SK-N-SH treated with all-trans-retinoic acid at 6 μM for 48 hours (cell line): Measurements from ENCODE around the gene UBE2E1.

Experiments
- ZFP30 ChIP-seq: fragments of 450-650 bp; formaldehyde crosslinking; IDR thresholded peaks from 2 replicates; pipeline ENCODE4 v1.5.0; 2022; ENCODE audit warnings: mild to moderate bottlenecking, moderate library complexity
- TF ChIP-seq, protein P1 (sequence below): fragments of 250-450 bp; sonication (Bioruptor Pico); IDR thresholded peaks from 2 replicates; pipeline ENCODE4 v1.5.1; 2021; ENCODE audit warnings: mild to moderate bottlenecking, moderate library complexity

DNA sequence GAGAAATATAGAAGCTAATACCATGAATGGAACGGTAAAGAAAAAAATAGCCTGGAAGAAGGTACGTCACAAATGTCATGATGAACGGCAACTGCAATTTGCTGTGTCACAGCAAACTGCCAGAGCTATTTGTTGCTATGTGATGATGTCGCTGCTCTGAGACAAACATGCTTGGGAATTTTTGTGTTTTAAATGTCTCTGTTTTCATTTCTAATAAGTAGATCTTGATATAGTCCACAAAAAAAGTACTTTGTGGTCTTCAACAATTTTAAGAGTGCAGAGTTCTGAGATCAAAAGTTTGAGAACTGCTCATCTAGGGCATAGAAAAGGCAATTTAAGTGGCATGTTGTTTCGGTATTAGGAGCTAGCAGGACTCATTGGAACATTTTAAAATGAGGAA lies 135.0 kb downstream of the UBE2E1 start:
- no peak for TF ChIP-seq ZFP30 (CRISPR knock-in tag)
- TF ChIP-seq, protein P1, sequence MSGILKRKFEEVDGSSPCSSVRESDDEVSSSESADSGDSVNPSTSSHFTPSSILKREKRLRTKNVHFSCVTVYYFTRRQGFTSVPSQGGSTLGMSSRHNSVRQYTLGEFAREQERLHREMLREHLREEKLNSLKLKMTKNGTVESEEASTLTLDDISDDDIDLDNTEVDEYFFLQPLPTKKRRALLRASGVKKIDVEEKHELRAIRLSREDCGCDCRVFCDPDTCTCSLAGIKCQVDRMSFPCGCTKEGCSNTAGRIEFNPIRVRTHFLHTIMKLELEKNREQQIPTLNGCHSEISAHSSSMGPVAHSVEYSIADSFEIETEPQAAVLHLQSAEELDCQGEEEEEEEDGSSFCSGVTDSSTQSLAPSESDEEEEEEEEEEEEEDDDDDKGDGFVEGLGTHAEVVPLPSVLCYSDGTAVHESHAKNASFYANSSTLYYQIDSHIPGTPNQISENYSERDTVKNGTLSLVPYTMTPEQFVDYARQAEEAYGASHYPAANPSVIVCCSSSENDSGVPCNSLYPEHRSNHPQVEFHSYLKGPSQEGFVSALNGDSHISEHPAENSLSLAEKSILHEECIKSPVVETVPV (CRISPR knock-in tag): no peak
